Heart left ventricle (tissue), 13 donors: ENCODE results near the gene UBASH3A.

Source experiments
- POLR2A ChIP-seq, 2 donors: fragments of 450-650 bp; IDR thresholded peaks; one replicate each; pipeline ENCODE4 v1.6.1; 2017; ENCODE audit warnings: antibody characterized with exemption in 2 of 2, mild to moderate bottlenecking in 2 of 2, moderate library complexity in 2 of 2
- TF ChIP-seq, protein P1 (sequence below), 12 donors: fragments of 200-600 bp; sonication (generic) in 4 of 12; IDR thresholded peaks; one replicate each; pipeline versions ENCODE4 v1.5.0 to v1.8.0; 2018 to 2022; ENCODE audit warnings: antibody characterized with exemption in 12 of 12, mild to moderate bottlenecking in 5 of 12
- donor health status: ischemic (EF 13 %, LVEDD 7.1; RV severe dilation, severe dysfunction).
- donor health status: DM: no; HTN: yes; CAD: no.
- donor health status: DM: no; HTN: no; CAD: no.
- donor health status: ischemic (EF 25% LVEDD 6.9; RV normal size, moderate dysfunction).
- donor health status: ischemic (EF 25% LVEDD 5.7; RV mildly dilated, moderate dysfunction).
- donor health status: ischemic (EF 35%, LVEDD 5.7; RV mildly dilated, moderate dysfunction).
- donor health status: nonischemic (EF 11% LVEDD 7.7; RV severe dilation, severe dysfunction).
- donor health status: DM: yes; HTN: yes; CAD: no.
- donor health status: PGD.
- donor health status: ischemic (EF 29% LVEDD 5.4; RV normal size, mild dysfunction).
- donor health status: nonischemic (EF 23%, LVEDD 6.1; RV moderate dilation, normal function).

DNA sequence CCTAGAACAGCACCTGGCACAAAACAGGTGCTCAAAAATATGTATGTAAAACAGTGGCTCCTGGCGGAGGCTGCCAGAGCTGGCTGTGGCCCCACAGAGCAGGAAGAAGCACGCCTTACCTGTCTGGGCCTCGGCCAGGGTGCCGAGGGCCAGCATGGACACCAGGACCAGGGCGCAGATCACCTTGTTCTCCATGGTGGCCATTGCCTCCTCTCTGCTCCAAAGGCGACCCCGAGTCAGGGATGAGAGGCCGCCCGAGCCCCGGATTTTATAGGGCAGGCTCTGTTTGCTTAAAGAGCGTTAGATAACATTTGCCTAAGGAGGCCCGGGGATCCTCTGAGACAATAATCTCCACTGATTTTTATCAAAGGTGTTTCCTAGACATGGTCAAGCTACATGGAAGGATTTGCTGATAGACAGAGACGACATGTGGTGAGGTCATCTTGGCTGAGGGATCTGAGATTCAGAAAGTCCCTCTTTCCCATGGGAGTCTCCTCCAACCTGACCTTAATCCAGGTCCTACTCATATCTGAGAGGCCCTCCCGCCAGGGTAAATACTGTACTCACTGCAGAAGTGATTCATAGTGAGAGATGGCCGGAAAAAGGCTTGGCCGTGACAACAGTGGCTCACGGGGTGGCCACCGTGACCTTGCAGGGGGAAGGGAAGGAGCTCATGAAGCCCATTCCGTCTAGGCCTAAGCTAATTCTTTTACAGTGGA lies 37.3 kb upstream of the UBASH3A start, which contains the start of gene TFF1:
- TF ChIP-seq, protein P1, sequence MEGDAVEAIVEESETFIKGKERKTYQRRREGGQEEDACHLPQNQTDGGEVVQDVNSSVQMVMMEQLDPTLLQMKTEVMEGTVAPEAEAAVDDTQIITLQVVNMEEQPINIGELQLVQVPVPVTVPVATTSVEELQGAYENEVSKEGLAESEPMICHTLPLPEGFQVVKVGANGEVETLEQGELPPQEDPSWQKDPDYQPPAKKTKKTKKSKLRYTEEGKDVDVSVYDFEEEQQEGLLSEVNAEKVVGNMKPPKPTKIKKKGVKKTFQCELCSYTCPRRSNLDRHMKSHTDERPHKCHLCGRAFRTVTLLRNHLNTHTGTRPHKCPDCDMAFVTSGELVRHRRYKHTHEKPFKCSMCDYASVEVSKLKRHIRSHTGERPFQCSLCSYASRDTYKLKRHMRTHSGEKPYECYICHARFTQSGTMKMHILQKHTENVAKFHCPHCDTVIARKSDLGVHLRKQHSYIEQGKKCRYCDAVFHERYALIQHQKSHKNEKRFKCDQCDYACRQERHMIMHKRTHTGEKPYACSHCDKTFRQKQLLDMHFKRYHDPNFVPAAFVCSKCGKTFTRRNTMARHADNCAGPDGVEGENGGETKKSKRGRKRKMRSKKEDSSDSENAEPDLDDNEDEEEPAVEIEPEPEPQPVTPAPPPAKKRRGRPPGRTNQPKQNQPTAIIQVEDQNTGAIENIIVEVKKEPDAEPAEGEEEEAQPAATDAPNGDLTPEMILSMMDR (IDR thresholded peaks at IDR 0.05): no peak
- TF ChIP-seq POLR2A (IDR thresholded peaks at IDR 0.05): no peak
